Epithelial cell of proximal tubule (primary cell): ENCODE measurements around the gene FRRS1. TPM values are rescaled to one million over a fixed set of nuclear protein-coding genes. Genes with fewer than 3 reads are reported as not detected.

Experiments used
- DNase-seq: peaks from one replicate; pipeline ENCODE4 v3.0.0-alpha.2; 2011; ENCODE audit warnings: low read depth
- H3K4me3 ChIP-seq: 2 replicates; pipeline ENCODE4 v1.5.1; 2011; ENCODE audit warnings: low read depth, mild to moderate bottlenecking, low read length
- total RNA-seq: library from RNA; depleted of rRNA; stranded (reverse); fragments of >200 nt; gene quantifications from 2 replicates; pipeline ENCODE4 v1.2.3, GENCODE V29; 2015
- TF ChIP-seq, protein P1 (sequence below): conservative IDR thresholded peaks from 2 replicates; pipeline ENCODE4 v1.5.1; 2012; ENCODE audit warnings: low read depth, mild to moderate bottlenecking, low read length

The FRRS1 gene
- total RNA-seq, 1 donor from 2014 or later: 3.3 TPM

GRCh38 chr1:99670583-99670982, 95.9 kb downstream of the FRRS1 start:
- no peak overlapping the region for H3K4me3 ChIP-seq
- TF ChIP-seq, protein P1, sequence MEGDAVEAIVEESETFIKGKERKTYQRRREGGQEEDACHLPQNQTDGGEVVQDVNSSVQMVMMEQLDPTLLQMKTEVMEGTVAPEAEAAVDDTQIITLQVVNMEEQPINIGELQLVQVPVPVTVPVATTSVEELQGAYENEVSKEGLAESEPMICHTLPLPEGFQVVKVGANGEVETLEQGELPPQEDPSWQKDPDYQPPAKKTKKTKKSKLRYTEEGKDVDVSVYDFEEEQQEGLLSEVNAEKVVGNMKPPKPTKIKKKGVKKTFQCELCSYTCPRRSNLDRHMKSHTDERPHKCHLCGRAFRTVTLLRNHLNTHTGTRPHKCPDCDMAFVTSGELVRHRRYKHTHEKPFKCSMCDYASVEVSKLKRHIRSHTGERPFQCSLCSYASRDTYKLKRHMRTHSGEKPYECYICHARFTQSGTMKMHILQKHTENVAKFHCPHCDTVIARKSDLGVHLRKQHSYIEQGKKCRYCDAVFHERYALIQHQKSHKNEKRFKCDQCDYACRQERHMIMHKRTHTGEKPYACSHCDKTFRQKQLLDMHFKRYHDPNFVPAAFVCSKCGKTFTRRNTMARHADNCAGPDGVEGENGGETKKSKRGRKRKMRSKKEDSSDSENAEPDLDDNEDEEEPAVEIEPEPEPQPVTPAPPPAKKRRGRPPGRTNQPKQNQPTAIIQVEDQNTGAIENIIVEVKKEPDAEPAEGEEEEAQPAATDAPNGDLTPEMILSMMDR: no peak
- DNase-seq: no peak

DNA sequence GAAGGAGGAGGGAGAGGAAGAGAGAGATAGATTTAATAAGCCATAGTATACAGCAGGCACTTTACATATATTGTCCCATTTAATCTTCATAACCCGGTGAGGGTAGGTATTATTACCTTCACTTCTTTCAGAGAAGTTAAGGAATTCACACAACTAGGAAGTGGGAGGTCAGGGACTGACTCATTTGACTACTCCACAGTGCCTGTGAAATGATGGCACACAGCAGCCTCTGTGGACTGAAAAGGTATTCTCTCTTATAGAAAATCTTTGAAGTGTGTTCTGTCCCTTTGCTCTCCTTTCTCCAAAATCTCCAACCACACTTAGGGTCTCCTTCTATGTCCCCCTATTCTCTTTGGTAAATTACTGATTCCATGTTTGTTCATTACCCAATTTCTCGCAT, 96.6 kb downstream of the FRRS1 start:
- no peak overlapping the region for H3K4me3 ChIP-seq
- TF ChIP-seq, protein P1: peak; percentile 15
- DNase-seq: no peak

GRCh38 chr1:99669376-99669775, 97.1 kb downstream of the FRRS1 start:
- H3K4me3 ChIP-seq: no peak overlapping the region
- TF ChIP-seq, protein P1: no peak
- DNase-seq: no peak

DNA sequence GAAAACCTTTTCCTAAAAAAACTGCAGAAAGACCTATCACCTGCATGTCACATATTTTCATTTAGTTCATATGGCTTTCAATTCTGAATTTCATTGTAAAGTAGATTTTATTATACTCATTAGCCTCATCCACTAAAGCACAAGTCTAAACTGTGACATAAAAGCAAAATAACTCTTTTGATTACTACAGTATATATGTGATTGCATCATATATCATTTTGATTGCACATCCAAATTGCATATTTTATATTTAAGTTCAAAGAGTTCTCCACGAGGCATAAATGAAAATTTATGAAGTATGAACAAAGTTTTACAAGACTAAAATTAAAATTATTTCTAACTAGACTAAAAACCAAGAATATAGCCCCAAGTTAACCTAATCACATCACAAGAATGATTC, 101.2 kb downstream of the FRRS1 start:
- no peak for DNase-seq
- TF ChIP-seq, protein P1: no peak
- no peak overlapping the region for H3K4me3 ChIP-seq

GRCh38 chr1:99663501-99663900, 102.9 kb downstream of the FRRS1 start:
- no peak overlapping the region for H3K4me3 ChIP-seq
- TF ChIP-seq, protein P1: no peak
- no peak for DNase-seq

GRCh38 chr1:99662539-99663080, 103.8 kb downstream of the FRRS1 start:
- no peak overlapping the region for H3K4me3 ChIP-seq
- no peak for DNase-seq
- TF ChIP-seq, protein P1: no peak

GRCh38 chr1:99661780-99662179, 104.7 kb downstream of the FRRS1 start:
- H3K4me3 ChIP-seq: no peak overlapping the region
- DNase-seq: no peak
- TF ChIP-seq, protein P1: no peak
